ENCODE measurements around the gene GALNT17. TPM values are rescaled to one million over a fixed set of nuclear protein-coding genes. Genes with fewer than 3 reads are reported as not detected.
A peak's percentile ranks its signal among the peaks of the same experiment; 100 is the strongest.

The GALNT17 gene
- total RNA-seq, 1 experiment from 2014 or later: 0.06 TPM

DNA sequence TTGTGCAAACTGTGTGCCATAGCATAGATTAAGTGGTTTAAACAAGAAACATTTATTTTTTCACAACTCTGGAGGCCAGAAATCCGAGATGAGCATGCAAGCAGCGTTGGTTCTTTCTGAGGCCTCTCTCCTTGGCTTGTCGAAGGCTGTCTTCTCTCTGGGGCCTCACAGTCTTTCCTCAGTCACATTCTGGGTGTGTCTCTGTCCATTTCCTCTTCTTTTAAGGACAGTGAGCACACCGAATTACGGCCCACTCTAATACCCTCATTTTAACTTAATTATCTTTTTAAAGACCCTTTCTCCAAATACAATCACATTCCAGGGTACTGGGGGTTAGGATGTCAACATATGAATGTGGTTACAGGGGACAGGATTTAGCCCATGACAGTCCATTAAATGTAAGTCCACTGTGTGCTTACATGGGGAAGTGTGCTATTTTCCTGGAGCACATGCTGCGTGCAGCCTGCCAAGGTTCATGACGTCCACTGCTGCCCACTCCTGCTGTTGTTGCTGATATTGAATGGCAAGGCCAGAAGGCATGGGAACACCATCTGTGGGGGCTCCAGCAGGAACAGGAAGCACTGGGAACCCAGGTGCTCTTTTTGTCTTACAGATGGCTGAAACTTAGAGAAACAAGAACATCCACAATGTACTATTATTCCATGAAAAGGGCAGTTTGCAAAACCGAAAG, 365.5 kb downstream of the GALNT17 start:
- DNase-seq (ENCODE audit: low read depth): peak; percentile 26

DNA sequence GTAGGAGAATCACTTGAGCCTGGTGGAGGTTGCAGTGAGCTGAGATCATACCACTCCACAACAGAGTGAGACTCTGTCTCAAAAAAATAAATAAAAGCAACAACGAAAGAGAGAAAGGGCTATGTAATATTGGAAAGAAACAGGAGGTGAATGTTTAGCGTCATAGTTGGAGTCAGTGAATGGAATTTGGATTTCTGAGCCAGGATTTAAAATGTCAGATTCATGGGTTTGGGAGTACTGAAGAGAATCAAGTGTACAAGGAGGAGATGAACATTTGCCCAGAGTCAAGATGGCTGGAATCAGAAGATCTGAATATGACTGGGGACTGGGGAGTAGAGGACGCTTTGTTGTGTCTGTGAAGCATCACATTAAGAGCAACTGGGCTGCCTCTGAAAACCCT, 366.4 kb downstream of the GALNT17 start:
- DNase-seq (ENCODE audit: low read depth): no peak

GRCh38 chr7:71504697-71505441, 372.9 kb downstream of the GALNT17 start:
- no peak for DNase-seq (ENCODE audit: low read depth)

- DNase-seq (ENCODE audit: low read depth): no peak
Observed at GRCh38 chr7:71506822-71507221, 374.9 kb downstream of the GALNT17 start.

- DNase-seq (ENCODE audit: low read depth): no peak
Observed at GRCh38 chr7:71507680-71508602, 376.0 kb downstream of the GALNT17 start.

- DNase-seq (ENCODE audit: low read depth): no peak
Observed at GRCh38 chr7:71509381-71509780, 377.4 kb downstream of the GALNT17 start.

GRCh38 chr7:71511361-71511807, 379.4 kb downstream of the GALNT17 start:
- DNase-seq (ENCODE audit: low read depth): peak; percentile 29

- peak; percentile 9 for DNase-seq (ENCODE audit: low read depth)
Observed at GRCh38 chr7:71517940-71518699, 386.2 kb downstream of the GALNT17 start.

DNA sequence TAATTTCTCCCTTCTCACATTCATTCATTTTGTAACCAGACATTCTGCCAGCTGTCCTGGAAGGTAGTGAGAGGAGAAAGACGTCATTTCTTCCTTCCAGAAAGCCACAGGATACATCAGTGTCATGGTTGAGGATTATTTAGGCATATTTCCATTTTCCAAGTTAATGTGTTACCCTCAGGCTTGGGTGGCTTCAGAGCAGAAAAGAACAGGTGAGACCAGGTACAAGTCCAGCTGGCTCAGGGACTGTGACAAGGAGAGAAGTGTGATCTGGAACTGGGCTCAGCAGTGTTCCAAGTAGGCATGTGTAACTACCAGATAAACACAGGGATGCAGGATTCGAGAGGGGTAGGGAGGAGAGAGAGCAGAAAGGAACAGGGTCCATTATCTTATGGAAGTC, 386.9 kb downstream of the GALNT17 start:
- DNase-seq (ENCODE audit: low read depth): no peak

DNA sequence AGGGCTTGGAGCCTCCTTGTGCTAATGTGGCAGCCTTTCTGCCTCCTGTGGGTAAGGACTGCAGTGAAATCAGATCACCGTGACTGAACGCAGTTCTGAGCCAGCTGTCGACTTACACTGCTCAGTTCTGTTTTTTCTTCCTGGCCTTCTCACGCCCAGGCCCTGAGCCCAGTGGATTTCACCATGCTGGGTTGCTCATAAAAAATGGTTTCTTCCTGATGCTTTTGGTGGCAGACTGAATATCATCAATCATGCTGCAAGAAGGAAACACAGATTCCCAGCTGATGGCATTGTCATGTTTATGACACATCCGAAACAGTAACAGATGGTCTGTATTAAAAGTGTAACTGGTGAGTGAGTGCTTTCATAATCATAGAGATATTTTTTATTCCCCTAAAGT, 389.6 kb downstream of the GALNT17 start:
- peak; percentile 90 for DNase-seq (ENCODE audit: low read depth)

DNA sequence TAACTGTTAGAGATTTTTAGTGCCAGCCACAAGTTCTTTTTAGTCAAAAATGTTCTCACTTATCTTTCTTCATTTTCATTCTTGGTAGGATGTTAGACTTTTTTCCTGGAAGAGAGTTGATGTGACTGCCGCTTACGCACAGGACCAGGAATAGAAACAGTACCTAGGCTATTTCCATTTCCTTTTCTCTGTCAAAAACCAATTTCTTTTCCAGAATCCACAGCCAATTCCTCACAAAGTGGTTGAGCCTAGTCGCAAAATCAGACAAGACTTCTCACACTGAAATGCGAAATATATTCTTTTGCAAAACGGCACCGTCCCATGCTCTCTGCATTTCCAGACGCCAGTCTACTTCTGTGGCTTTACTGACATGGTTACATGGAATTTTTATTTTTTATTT, 394.2 kb downstream of the GALNT17 start:
- no peak for DNase-seq (ENCODE audit: low read depth)

DNA sequence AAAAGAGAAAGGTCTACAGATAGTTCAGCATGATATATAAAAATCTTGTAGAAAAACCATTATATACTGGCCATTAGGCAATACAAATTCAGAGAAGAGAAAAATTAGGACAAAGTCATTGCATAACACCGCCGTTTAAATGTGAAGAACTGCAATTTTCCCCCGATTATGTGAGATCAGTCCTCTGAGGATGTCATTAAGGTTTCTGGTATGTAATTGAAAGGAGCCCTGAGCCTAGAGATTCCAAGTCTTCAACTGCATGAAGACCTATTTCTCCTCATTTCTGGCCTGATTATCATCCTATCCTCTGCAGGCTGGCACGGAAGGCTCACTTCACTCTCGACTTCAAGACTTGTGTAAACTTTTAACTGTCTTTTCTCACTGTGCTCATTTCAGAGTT, 395.3 kb downstream of the GALNT17 start:
- no peak for DNase-seq (ENCODE audit: low read depth)

- no peak for DNase-seq (ENCODE audit: low read depth)
Observed at GRCh38 chr7:71535616-71536015, 403.7 kb downstream of the GALNT17 start.

- no peak for DNase-seq (ENCODE audit: low read depth)
Observed at GRCh38 chr7:71538210-71538609, 406.3 kb downstream of the GALNT17 start.

DNA sequence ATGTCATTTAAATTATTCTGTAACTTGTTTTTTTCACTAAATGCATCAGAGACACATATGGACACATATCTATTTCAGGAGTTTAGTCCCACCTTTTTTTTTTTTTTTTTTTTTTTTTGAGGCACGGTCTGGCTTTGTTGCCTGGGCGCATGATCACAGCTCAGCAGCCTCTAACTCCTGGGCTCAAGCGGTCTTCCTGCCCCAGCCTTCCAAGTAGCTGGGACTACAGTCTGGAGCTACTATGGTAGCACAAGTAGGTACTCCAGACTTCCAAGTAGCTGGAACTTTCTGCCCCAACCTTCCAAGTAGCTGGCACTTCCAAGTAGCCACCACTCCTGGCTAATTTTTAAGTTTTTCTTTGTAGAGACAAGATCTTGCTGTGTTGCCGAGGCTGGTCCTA, 407.7 kb downstream of the GALNT17 start:
- DNase-seq (ENCODE audit: low read depth): no peak

DNA sequence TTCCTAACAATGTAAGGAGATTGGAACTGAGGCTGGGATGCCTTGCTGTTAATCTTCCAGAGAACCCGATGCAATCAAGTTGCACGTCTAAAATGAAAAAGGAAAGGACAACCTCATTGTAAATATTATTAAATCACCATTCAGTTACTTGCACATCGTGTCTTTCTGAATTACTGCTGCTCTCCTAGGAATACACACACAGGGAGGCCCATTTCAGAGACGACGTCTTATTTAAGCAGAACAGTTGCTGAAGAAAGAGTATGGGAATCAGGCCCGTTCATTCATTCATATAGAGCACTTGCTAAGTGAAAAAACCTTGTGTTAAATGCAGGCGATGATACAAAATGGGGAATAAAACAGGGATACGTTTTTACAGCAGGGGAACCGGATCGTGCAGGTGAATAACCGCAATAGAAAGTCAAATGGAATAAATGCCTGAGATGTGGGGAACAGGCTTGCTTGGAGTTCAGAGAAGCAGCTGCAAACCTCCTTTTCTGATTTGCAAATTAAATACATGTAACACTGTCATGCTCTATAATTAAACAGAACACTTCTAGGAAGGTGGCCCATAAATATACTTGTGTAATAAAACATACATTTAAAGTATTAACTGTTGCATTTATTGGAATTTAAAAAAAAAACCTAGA, 409.9 kb downstream of the GALNT17 start:
- no peak for DNase-seq (ENCODE audit: low read depth)

GRCh38 chr7:71543396-71543795, 411.5 kb downstream of the GALNT17 start:
- DNase-seq (ENCODE audit: low read depth): no peak

DNA sequence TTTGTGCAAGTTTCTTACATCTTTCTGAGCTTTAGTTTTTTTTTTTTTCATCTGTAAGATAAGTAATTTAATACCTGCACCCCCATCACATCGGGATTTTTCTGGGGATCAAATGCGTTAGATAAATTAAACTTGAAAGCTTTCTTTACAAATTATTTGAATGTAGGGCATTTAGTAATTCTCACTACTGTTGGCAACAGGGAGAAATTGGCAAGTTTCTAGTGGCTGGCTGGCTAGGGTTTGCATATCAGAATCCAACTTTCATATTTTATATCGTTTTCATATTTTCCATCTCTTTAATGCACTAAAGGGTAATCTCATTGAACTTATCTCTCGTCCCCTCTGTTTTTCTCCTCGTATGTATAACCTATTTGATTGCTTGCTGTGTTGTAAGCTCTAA, 412.9 kb downstream of the GALNT17 start:
- DNase-seq (ENCODE audit: low read depth): no peak

- DNase-seq (ENCODE audit: low read depth): no peak
Observed at GRCh38 chr7:71547426-71547825, 415.5 kb downstream of the GALNT17 start.

GRCh38 chr7:71548746-71549145, 416.8 kb downstream of the GALNT17 start:
- DNase-seq (ENCODE audit: low read depth): peak; percentile 5

DNA sequence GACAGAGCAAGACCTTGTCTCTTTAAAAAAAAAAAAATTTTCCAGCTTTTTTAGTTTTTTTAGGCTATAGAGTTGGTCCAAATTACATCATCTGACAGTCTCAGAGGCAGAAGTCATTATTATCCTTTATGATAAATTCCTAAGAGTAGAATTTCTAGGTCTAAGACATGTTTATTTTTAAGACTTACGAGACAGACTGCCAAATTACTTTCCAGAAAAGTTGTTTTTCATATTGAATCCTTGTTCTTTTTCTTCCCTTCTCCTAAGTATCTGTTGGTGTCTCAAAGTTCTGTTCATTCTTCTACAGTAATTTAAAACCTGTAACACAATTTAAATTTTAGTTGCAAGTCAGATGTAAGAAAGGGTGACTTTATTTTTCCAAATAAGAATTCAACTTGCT, 421.4 kb downstream of the GALNT17 start:
- DNase-seq (ENCODE audit: low read depth): no peak

Data from LHCN-M2 (cell line).